DMS53 (cell line): ENCODE measurements around the gene PCGF6.

Experiments used
- DNase-seq: peaks from one replicate; lab custom pipeline; 2025; lab: John Stamatoyannopoulos, UW

Gene PCGF6

GRCh38 chr10:103256613-103257012 is 94.3 kb downstream of the PCGF6 start:
- no peak for DNase-seq

- DNase-seq: no peak
Observed at GRCh38 chr10:103254538-103255325, 96.2 kb downstream of the PCGF6 start.

DNA sequence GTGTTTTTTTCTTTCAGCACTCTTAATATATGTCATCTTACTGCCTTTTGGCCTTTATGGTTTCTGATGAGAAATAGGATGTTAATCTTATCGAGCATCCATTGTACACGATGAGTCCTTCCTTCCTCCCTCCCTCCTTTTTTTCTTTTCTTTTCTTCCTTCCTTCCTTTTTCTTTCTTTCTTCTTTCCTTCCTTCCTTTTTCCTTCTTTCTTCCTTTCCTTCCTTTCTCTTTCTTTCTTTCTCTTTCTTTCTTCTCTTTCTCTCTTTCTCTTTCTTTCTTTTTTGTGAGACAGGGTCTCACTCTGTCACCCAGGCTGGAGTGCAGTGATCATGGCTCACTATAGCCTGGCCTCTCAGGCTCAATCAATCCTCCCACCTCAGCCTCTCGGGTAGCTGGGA is 96.8 kb downstream of the PCGF6 start:
- no peak for DNase-seq
